GM13976 (cell line): ENCODE data around the gene VPS51.

Experiments used
- DNase-seq: peaks from one replicate; pipeline ENCODE4 v3.0.0; 2012; ENCODE audit warnings: low spot score
- in situ Hi-C: fragments of 300-500 bp; cut with MboI; formaldehyde crosslinking; loops from one replicate; pipeline ENCODE4 v1.12.0; 2022; ENCODE audit warnings: low sequenced_read_pairs, mixed read lengths, inconsistent platforms; ENCODE audit not compliant: unreplicated experiment
- TF ChIP-seq, protein P1 (sequence below): IDR thresholded peaks from 2 replicates; pipeline ENCODE4 v1.5.1; 2012; ENCODE audit warnings: borderline replicate concordance, mild to moderate bottlenecking; ENCODE audit not compliant: insufficient read depth; ENCODE audit errors: extremely low read depth, missing control alignments, control extremely low read depth

The VPS51 gene

DNA sequence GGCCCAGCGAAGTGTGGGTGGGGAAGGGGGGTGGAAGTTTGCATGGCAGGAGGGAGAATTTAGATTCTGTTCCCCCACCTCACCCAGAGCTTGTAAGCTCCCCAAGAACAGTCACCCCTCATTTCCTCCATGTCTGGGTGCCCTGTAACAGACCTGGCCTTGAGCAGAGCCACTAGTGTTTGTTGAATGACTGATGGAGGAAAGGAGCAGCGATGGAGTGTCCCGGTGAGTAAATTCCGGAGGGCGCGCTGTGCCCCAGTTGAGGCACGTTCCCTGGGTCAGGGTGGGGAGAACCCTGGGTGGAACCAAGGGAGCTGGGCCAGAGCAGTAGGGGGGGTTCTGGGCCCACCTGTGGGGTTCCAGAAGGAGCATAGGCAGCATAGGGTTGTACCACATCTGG lies 38.5 kb upstream of the VPS51 start:
- in situ Hi-C loops = no loop called here
- no peak for DNase-seq
- TF ChIP-seq, protein P1, sequence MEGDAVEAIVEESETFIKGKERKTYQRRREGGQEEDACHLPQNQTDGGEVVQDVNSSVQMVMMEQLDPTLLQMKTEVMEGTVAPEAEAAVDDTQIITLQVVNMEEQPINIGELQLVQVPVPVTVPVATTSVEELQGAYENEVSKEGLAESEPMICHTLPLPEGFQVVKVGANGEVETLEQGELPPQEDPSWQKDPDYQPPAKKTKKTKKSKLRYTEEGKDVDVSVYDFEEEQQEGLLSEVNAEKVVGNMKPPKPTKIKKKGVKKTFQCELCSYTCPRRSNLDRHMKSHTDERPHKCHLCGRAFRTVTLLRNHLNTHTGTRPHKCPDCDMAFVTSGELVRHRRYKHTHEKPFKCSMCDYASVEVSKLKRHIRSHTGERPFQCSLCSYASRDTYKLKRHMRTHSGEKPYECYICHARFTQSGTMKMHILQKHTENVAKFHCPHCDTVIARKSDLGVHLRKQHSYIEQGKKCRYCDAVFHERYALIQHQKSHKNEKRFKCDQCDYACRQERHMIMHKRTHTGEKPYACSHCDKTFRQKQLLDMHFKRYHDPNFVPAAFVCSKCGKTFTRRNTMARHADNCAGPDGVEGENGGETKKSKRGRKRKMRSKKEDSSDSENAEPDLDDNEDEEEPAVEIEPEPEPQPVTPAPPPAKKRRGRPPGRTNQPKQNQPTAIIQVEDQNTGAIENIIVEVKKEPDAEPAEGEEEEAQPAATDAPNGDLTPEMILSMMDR = no peak

DNA sequence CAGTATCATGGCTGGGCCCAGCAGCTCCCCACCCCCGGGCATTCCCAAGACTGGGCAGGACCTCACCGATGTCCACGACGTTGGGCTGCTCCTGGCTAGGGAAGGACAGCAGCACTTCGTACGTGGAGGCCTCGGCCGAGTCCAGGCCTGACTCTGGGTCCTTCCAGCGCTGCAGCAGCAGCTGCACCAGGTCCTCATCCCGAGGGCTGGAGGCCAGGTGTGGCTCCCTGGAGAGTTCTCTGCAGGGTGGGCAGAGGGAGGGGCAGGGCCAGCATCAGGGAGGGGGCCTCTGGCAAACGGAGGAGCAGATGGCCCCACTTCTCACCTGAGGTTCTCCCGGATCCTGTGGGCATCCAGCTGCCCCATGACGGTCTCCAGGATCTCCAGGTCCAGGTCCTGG lies 38.0 kb upstream of the VPS51 start:
- DNase-seq = no peak
- in situ Hi-C loops = no loop called here
- TF ChIP-seq, protein P1 = no peak

DNA sequence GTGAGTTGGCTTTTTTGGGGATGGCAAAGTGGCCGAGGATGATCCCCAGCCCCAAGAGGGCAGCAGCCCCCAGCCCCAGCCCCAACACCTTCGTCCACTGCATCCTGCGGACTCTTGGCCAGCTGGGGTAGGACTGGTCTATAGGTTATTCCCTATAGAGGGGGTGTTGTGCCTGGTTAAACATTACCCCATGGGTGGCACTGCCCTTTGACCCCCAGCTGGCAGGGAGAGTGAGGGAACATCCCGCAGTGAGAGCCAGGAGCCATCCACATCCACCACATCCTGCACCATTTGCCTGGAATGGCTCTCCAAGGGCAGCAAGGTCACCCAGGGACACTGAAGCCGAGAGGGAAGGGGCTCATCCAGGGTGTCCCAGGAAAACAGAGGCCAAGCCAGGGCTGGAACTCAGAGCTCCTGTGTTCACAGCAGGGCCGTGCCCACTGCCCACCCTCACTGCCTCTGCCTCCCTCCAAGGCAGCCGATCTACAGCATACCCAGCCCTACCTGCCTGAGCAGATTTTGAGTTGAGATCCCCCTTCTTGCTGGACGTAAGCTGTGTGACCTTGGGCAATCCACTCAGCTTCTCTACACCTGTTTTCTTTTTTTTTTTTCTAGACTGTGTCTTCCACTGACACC lies 37.5 kb upstream of the VPS51 start, which contains the start of gene NAALADL1:
Gene NAALADL1, minus strand, starts transcription at position 135 of the 636 bp plus-strand sequence. Its CDS starts 32 bp downstream, at position 103.
- TF ChIP-seq, protein P1 = no peak
- DNase-seq = no peak
- in situ Hi-C loops = no loop called here

DNA sequence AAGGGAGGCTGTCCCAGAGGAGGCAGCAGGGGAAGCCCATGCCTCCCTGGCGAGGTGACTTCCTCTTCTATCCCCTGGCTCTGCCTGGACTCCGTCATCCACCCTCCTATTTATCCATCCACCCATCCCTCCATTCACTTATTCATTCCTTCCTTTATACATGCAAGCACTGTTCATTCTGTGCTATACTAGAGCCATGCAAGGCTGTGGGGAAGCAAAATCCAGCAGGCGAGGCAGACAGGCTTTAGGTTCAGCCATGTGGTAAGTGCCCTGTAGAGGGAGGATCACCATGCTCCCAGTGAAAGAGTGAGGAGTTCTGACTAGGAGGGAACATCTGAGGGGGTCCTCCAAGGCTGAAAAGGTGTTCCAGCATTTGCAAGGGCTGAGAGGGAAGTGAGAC lies 36.5 kb upstream of the VPS51 start:
- no peak for DNase-seq
- TF ChIP-seq, protein P1 = no peak
- in situ Hi-C loops = no loop called here

DNA sequence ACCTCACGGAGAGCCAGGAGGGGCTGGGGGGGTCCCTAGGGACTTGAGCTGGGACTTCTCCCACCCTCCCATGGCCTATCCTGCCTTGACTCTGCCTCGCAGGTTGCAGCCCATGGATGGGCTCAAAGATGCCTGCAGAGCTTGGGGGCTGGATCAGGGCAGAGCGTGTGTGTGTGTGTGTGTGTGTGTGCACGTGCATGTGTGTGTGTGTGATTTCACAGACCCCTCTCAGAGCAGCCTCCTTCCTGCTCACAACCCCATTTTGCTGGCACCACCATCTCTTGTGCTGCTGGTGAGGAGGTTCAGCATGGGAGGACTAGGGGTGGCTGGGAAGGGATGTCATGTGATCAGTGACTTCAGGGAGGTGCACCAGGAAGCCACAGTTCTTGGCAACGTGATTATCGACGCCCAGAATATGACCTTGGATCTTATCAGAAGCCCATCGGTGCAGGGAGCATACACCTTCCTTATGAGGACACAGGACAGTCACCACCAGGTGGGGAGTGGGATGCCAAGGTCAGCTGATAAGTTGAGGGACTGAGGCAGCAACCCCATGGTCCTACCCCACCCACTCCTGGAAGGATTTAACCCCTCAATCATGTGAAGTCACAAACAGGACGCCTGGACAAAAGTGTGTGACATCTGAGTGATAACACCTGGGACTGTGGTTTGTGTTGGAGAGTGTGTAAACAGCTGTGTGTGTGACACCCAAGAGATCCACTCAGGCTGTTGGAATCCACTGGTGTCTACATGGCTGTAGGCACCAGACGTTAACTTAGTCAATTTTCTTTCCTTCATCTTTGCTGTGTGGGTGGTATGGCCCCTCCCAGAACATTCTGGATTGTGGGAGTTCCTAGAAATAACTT lies 35.8 kb upstream of the VPS51 start:
- in situ Hi-C loops = no loop called here
- TF ChIP-seq, protein P1 = no peak
- no peak for DNase-seq

DNA sequence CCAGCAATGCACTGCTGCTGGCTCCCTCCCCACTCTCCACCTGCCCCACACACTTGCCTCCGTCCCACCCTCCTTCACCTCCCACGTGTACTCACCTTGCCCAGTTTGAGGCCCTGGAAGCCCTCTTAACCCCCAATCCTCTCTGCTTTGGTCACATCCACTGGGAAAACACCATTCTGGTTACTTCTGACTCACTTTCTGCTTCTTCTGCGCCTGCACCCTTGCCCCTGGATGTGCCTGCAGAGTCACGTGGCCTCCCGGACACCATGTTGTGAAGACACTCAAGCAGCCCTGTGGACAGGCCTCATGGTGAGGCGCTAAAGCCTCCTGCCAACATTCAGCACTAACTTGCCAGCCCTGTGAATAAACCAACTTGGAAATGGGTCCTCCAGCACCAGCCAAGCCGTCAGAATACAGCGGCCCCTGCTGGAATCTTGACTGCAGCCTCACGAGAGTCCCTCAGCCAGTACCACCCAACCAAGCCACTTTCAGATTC lies 35.1 kb upstream of the VPS51 start:
- DNase-seq = no peak
- TF ChIP-seq, protein P1 = no peak
- in situ Hi-C loops = no loop called here
